T47D (cell line): Measurements from ENCODE around the gene AFF4.
"Not testable (repeated sequence)": the region's sequence is repeated elsewhere in the genome, so short reads cannot be mapped to it uniquely, and the experiment has no call there.

Experiments used
- DNase-seq, 2 experiments: peaks; one replicate each; pipeline versions ENCODE4 v3.0.0 to v3.0.0-alpha.2; 2011 to 2012; ENCODE audit warnings: low read depth in 1 of 2, low spot score in 1 of 2
- JUND ChIP-seq: IDR thresholded peaks from 2 replicates; pipeline ENCODE4 v1.6.1; 2012; ENCODE audit warnings: low read depth
- in situ Hi-C: cut with HindIII; loops from 2 replicates; pipeline ENCODE4 v1.10.0; 2016; ENCODE audit warnings: low sequenced_read_pairs, low pct_unique_long_range_greater_than_20kb

The AFF4 gene

DNA sequence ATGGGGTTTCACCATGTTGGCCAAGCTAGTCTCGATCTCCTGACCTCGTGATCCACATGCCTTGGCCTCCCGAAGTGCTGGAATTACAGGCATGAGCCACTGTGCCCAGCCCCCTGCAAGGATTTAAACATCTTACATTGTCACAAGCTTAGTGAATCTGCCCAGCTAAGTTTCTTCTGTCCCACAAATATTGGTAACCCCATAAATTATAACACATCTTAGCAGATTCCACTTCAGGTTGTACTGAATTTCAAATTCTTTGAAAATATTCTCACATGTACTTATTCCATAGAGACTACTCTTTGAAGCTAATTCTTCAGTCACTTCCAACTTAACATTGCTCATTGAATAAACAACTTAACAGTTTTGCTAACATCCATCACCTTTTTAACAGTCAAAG, 13.4 kb upstream of the AFF4 start:
- no peak for DNase-seq
- TF ChIP-seq JUND: no peak
- in situ Hi-C loops: no loop called here

- in situ Hi-C loops: not testable (repeated sequence)
Measured at GRCh38 chr5:132972436-132972828, 9.0 kb upstream of the AFF4 start.

DNA sequence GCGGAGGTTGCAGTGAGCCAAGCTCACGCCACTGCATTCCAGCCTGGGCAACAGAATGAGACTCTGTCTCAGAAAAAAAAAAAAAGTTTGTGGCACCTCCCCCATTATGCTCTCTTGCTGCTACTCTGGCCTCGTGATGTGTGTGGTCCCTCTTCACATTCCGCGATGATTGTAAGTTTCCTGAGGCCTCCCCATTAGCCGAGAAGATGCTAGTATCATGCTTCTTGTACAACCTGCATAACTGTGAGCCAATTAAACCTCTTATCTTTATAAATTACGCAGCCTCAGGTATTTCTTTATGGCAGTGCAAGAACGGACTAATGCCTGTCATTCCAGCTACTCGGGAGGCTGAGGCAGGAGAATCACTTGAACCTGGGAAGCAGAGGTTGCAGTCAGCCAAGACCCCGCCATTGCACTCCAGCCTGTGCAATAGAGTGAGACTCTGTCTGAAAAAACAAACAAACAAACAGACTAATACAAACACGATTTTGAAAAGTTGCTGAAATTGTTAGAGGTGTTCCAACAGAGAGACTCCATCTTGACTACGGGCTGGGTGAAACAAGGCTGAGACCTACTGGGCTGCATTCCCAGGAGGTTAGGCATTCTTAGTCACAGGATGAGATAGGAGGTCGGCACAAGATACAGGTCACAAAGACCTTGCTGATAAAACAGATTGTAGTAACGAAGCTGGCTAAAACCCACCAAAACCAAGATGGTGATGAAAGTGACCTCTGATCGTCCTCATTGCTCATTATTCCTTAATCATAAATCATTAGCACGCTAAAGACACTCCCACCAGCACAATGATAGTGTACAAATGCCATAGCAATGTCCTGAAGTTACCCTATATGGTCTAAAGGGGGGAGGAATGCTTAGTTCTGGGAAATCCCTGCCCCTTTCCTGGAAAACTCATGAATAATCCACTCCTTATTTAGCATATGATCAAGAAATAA, 8.3 kb upstream of the AFF4 start:
- DNase-seq: no peak
- no peak for TF ChIP-seq JUND
- in situ Hi-C loops: no loop called here

More at GRCh38 chr5:132972436-132972828, 9.0 kb upstream of the AFF4 start:
- not testable (repeated sequence) for DNase-seq

DNA sequence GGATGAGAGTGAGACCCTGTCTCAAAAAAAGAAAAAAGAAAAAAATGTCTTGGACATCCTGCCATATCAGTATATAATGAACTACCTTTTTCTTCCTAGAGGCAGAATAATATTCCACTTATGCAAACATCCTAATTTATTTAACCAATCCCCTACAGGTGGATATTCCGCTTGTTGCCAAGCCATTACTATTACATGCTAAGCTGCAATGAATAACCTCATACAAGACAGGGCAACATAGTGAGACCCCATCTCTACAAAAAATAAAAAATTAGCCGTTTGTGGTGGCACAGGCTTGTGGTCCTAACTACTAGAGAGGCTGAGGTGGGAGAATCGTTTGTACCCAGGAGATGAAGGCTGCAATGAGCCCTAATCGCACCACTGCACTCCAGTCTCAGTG, 1.7 kb upstream of the AFF4 start:
- no peak for DNase-seq
- in situ Hi-C loops: no loop called here
- TF ChIP-seq JUND: no peak

- in situ Hi-C loops: no loop called here
- peak; percentile 21 to 62 for DNase-seq
- no peak for TF ChIP-seq JUND
Measured at GRCh38 chr5:132962429-132963021, 909 bp downstream of the AFF4 start.

DNA sequence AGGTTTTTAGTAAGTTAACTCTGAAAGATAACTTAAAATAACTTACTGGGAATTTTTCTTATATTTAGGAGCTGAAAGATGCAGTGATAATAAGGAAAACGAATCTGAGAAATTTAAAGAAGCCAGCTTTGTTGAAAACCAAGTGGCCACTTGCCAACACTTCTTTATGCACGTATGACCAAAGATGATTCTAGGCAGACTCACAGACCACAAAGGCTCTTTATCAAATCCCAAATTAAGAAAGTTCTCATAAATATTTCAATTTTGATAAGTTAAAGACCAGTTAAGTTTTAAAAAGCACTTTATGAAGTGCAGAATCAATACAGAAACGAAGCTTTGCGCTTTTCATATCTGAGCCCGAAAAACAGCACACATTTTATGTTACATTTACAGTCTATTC, 1.5 kb downstream of the AFF4 start:
- DNase-seq: no peak
- in situ Hi-C loops: no loop called here
- no peak for TF ChIP-seq JUND

- in situ Hi-C loops, DNase-seq: not testable (repeated sequence)
Measured at GRCh38 chr5:132961123-132961815, 2.2 kb downstream of the AFF4 start.

DNA sequence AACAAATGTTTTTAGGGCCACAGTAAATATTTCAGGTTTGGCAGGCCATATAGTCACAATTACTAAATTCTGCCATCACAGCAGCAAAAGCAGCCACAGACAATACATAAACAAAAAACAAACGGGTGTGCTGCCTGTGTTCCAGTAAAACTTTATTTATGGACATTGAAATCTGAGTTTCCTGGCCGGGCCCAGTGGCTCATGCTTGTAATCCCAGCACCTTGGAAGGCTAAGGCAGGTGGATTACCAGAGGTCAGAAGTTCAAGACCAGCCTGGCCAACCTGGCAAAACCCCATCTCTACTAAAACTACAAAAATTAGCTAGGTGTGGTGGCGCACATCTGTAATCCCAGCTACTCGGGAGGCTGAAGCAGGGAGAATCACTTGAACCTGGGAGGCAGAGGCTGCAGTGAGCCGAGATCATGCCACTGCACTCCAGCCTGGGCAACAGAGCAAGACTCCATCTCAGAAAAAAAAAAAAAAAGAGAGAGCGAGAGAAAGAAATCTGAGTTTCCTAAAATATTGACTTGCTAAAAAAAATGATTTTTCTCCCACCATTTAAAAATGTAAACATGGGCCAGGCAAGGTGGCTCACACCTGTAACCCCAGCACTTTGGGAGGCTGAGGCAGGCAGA, 7.2 kb downstream of the AFF4 start:
- DNase-seq, in situ Hi-C loops: not testable (repeated sequence)

DNA sequence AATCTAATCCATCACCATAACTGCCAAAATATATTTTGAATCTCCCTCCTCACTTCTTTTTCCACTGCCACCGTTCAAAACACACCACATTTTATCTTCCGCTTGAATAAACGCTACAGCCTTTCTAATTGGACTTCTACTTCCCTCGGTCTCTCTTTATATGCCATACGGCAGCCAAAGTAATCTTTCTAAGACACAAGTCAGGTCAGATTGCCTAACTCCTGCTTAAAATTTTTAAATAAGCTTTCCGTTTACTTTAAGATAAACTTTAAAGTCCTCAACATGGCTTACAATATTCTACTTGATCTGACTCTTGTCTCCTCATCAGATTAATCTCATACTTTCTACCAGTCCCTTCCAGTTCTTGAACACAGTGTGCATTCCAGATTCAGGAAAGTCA, 9.7 kb downstream of the AFF4 start:
- no peak for DNase-seq
- in situ Hi-C loops: no loop called here
- TF ChIP-seq JUND: no peak

GRCh38 chr5:132952829-132953228, 10.6 kb downstream of the AFF4 start:
- in situ Hi-C loops: no loop called here
- TF ChIP-seq JUND: no peak
- peak in 1 of 2 experiments; percentile 44 for DNase-seq

DNA sequence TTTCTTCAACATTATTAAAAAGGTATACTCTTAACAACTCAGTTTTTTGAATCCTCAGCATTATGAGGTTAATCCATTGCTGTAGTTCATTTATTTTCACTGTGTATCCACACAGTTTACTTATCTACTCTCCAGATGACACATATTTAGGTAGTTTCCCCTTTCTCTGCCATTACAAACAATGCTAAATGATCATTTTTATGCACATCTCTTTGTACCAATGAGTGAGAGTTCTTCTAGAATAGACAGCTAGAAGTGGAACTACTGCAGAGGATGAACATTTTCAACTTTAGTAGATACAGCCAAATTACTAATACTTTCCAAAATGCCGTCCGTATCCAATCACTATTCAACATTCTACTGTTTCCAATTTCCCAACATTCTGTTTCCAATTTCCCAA, 11.5 kb downstream of the AFF4 start:
- no peak for TF ChIP-seq JUND
- in situ Hi-C loops: no loop called here
- DNase-seq: no peak

- TF ChIP-seq JUND: no peak
Measured at GRCh38 chr5:132949136-132949535, 14.3 kb downstream of the AFF4 start.

GRCh38 chr5:132947671-132948070, 15.8 kb downstream of the AFF4 start:
- DNase-seq: no peak

More at GRCh38 chr5:132949136-132949535, 14.3 kb downstream of the AFF4 start:
- DNase-seq: no peak
- in situ Hi-C loops: no loop called here

DNA sequence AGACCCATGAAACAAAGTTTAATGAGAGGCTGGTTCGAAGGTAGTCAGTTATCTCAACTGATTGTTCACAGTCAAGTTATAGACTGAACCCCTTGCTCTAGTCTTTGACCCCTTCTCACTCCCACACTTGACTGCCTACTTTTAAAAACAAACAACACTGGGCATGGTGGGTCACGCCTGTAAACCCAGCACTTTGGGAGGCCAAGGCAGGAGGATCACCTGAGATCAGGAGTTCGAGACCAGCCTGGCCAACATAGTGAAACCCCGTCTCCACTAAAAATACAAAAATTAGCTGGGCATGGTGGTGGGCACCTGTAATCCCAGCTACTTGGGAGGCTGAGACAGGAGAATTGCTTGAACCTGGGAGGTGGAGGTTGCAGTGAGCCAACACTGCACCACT, 18.1 kb downstream of the AFF4 start:
- DNase-seq, in situ Hi-C loops: not testable (repeated sequence)

More at GRCh38 chr5:132947671-132948070, 15.8 kb downstream of the AFF4 start:
- no peak for TF ChIP-seq JUND
- in situ Hi-C loops: no loop called here
